ENCODE results near the gene CEND1. TPM values are rescaled to one million over a fixed set of nuclear protein-coding genes. Genes with fewer than 3 reads are reported as not detected.

The CEND1 gene
- total RNA-seq, 2 donors from 2014 or later = 0.35 to 0.40 TPM

DNA sequence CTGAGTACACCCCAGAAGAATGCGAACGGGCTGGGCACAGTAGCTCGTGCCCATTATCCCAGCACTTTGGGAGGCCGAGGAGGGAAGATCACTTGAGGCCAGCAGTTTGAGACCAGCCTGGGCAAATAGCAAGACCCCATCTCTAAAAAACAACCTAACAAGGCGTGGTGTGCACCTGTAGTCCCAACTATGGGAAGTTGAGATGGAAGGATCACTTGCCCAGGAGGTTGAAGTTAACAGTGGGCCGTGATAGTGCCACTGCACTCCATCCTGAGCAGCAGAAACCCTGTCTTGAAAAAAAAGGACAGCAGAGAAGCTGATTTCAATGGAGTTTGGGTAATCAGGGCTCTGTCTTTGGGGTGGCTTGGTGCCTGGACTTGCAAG is 23.2 kb upstream of the CEND1 start:
- H3K9ac ChIP-seq (ENCODE audit: low read depth in 2 of 2, low read length in 2 of 2) = no peak overlapping the region
- H3K36me3 ChIP-seq = peaks cover 4% of the 10 kb centered on the region
- no peak overlapping the region for H3K4me3 ChIP-seq
- no peaks in the 10 kb centered on the region for H3K9me3 ChIP-seq
- no peaks in the 10 kb centered on the region for H3K27me3 ChIP-seq
- intact Hi-C loops (cut with DNase I) = no loop called here
- no peak overlapping the region for H3K27ac ChIP-seq
- H3K4me1 ChIP-seq = peaks cover 18% of the 10 kb centered on the region
- DNase-seq = no peak
- TF ChIP-seq, protein P1, sequence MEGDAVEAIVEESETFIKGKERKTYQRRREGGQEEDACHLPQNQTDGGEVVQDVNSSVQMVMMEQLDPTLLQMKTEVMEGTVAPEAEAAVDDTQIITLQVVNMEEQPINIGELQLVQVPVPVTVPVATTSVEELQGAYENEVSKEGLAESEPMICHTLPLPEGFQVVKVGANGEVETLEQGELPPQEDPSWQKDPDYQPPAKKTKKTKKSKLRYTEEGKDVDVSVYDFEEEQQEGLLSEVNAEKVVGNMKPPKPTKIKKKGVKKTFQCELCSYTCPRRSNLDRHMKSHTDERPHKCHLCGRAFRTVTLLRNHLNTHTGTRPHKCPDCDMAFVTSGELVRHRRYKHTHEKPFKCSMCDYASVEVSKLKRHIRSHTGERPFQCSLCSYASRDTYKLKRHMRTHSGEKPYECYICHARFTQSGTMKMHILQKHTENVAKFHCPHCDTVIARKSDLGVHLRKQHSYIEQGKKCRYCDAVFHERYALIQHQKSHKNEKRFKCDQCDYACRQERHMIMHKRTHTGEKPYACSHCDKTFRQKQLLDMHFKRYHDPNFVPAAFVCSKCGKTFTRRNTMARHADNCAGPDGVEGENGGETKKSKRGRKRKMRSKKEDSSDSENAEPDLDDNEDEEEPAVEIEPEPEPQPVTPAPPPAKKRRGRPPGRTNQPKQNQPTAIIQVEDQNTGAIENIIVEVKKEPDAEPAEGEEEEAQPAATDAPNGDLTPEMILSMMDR (IDR thresholded peaks at IDR 0.05) = no peak

DNA sequence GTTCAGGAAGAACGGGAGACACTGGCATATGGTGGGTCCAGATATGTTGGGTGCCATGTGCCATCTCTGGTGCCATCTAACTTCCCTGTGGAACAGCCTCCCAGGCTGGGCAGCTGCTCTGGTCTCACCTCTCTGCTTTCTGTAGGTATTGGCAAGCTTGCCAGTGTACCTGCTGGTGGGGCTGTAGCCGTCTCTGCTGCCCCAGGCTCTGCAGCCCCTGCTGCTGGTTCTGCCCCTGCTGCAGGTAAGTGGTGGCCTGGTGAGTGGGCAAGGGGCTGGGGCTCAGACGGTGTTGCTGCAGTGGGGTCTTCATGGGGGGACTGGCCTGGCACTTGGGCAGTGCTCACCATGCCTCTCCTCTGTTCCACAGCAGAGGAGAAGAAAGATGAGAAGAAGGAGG is 22.5 kb upstream of the CEND1 start:
- peaks cover 4% of the 10 kb centered on the region for H3K36me3 ChIP-seq
- peaks cover 21% of the 10 kb centered on the region for H3K4me1 ChIP-seq
- H3K9me3 ChIP-seq = no peaks in the 10 kb centered on the region
- TF ChIP-seq, protein P1 (IDR thresholded peaks at IDR 0.05) = no peak
- H3K4me3 ChIP-seq = no peak overlapping the region
- intact Hi-C loops (cut with DNase I) = no loop called here
- H3K27ac ChIP-seq = no peak overlapping the region
- DNase-seq = no peak
- H3K9ac ChIP-seq (ENCODE audit: low read depth in 2 of 2, low read length in 2 of 2) = no peak overlapping the region
- no peaks in the 10 kb centered on the region for H3K27me3 ChIP-seq

DNA sequence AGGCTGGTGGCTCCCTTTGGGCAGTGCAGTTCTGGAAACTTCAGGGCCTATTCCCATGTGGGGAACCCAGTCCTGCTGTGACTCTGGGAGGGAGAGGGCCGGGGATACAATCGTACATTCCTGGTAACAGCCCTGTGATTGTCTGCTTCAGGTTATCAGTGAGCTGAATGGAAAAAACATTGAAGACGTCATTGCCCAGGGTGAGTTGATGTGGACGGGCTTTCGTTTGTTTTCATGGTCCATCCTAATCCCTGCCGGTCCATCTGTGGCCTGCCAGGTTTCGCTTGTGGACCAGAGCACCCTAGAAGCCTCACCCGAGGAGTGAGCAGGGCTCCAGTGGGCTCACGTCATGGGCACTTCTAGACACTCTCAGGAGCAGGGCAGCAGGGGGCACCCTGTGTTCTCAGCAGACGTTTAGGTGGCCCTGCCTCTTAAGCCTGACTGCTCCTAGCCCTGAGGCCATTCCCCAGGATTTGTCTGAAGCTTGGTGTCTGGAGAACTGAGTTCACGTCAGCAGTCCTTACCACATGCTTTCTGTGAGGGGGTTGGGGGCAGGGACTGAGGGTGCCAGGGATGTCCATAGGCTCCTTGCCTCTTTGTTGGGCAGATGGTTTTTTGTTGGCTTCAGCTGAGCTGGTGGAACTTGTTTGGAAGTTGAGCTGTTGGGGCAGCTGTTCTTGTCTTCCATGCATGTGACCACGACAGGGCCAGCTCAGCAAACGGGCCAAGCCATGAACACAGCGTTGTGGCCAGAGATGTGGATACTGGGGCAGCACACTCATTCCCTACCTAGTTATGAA is 21.8 kb upstream of the CEND1 start:
- Histone ChIP-seq H3K4me1 (peaks cover 21% of the 10 kb centered on the region), H3K36me3 (peaks cover 4% of the 10 kb centered on the region), H3K4me3 (no peak overlapping the region), H3K9me3 (no peaks in the 10 kb centered on the region), H3K9ac (ENCODE audit: low read depth in 2 of 2, low read length in 2 of 2) (peak overlapping the region in 1 of 2 donors; percentile 27), H3K27me3 (no peaks in the 10 kb centered on the region), H3K27ac (no peak overlapping the region)
- TF ChIP-seq, protein P1 (IDR thresholded peaks at IDR 0.05) = no peak
- no peak for DNase-seq
- intact Hi-C loops (cut with DNase I) = no loop called here

DNA sequence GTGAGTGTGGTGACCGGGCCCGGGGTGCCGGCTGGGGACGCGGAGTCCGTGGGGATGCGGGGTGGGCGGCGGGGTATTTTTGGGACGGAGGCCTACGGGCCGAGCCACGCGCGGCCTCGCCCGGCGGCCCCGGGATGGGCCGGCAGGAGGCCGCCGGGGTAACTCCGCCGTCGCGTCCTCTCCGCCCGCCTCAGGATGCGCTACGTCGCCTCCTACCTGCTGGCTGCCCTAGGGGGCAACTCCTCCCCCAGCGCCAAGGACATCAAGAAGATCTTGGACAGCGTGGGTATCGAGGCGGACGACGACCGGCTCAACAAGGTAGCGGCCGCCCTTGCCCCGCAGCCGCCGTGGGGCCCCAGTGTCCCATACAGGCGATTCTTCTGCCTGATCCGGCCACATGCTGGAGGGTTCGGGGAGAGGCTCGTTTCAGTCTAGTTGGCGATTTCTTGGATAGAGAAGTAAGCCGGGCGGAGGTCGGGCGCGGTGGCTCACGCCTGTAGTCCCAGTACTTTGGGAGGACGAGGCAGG is 20.2 kb upstream of the CEND1 start:
- Histone ChIP-seq H3K4me1 (peaks cover 21% of the 10 kb centered on the region), H3K9ac (ENCODE audit: low read depth in 2 of 2, low read length in 2 of 2) (peak overlapping the region; percentile 94 to 100), H3K4me3 (peak overlapping the region; percentile 99), H3K27ac (peak overlapping the region; percentile 84), H3K9me3 (no peaks in the 10 kb centered on the region), H3K36me3 (peaks cover 4% of the 10 kb centered on the region), H3K27me3 (no peaks in the 10 kb centered on the region)
- TF ChIP-seq, protein P1 (IDR thresholded peaks at IDR 0.05) = no peak
- DNase-seq = no peak
- intact Hi-C loops (cut with DNase I) = no loop called here

DNA sequence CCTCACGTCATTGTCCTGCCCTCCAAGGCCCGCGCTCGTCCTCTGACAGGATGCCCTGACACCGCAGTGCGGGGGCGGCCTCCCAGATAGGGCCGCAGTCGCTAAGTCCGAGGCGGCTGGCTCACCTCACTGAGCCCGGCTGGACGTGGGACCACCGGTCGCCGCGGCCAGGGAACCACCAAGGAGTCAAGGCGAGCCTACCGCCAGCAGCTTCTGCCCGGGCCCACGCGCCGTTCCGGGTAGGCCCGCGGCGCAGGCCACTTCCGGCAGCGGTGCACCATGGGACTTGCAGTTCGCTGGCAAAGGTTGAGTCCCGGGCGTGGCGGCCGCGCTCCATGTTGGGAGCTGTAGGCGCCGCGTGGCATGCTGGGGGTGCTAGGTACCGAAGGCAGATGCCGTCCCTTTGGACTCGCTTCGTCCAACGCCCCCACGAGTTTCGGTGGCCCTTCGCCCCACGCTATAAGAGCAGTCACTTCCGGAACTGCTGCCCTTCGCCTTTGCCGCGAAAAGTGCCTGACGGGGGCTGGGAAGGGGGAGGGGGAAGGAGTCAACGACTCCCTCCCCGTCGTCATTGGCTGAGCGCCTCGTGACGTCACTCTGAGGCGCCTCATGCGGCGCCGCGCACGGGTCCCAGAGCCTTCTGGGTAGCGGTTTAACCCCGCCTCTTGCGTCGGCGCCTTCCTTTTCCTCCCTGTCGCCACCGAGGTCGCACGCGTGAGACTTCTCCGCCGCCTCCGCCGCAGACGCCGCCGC is 19.6 kb upstream of the CEND1 start, which contains the start of gene RPLP2:
TSS of gene RPLP2 (plus strand) at position 681 of the 753 bp plus-strand sequence. CDS start 268 bp downstream, outside the sequence.
- H3K9me3 ChIP-seq = no peaks in the 10 kb centered on the region
- no peaks in the 10 kb centered on the region for H3K27me3 ChIP-seq
- peak within 1 kb of the TSS; percentile 84 for H3K27ac ChIP-seq
- H3K4me3 ChIP-seq = peak within 1 kb of the TSS; percentile 99
- H3K36me3 ChIP-seq = peaks cover 4% of the 10 kb centered on the region
- TF ChIP-seq, protein P1 (IDR thresholded peaks at IDR 0.05) = no peak
- peak within 1 kb of the TSS; percentile 94 to 100 for H3K9ac ChIP-seq (ENCODE audit: low read depth in 2 of 2, low read length in 2 of 2)
- H3K4me1 ChIP-seq = peaks cover 24% of the 10 kb centered on the region
- DNase-seq = peak; percentile 97
- intact Hi-C loops (cut with DNase I) = no loop called here

Measured in colonic mucosa (tissue), 4 donors.